IMR-90 (cell line): ENCODE results near the gene SESN1.

Source experiments
- BHLHE40 ChIP-seq: fragments of 150-350 bp; IDR thresholded peaks from 2 replicates; pipeline ENCODE4 v1.6.1; 2016; ENCODE audit warnings: mild to moderate bottlenecking, low read depth, low read length
- CEBPB ChIP-seq: IDR thresholded peaks from 2 replicates; pipeline ENCODE4 v1.6.1; 2012; ENCODE audit warnings: low read depth, low read length, improper control_type of control experiment
- MAZ ChIP-seq: IDR thresholded peaks from 2 replicates; pipeline ENCODE4 v1.6.1; 2012; ENCODE audit warnings: low read depth, mild to moderate bottlenecking, low read length, improper control_type of control experiment, moderate library complexity, borderline replicate concordance
- NFE2L2 ChIP-seq: fragments of 150-350 bp; IDR thresholded peaks from 2 replicates; pipeline ENCODE4 v1.6.1; 2016; ENCODE audit warnings: low read depth, mild to moderate bottlenecking, low read length
- POLR2A ChIP-seq: IDR thresholded peaks from 2 replicates; pipeline ENCODE4 v1.6.1; 2012; ENCODE audit warnings: mild to moderate bottlenecking, low read depth, low read length
- RAD21 ChIP-seq: IDR thresholded peaks from 2 replicates; pipeline ENCODE4 v1.6.1; 2012; ENCODE audit warnings: low read length, improper control_type of control experiment
- SMC3 ChIP-seq: fragments of 150-350 bp; IDR thresholded peaks from 2 replicates; pipeline ENCODE4 v1.6.1; 2016; ENCODE audit warnings: low read depth, mild to moderate bottlenecking, antibody characterized with exemption, low read length, moderate library complexity
- USF2 ChIP-seq: fragments of 150-350 bp; IDR thresholded peaks from 2 replicates; pipeline ENCODE4 v1.6.1; 2017; ENCODE audit warnings: mild to moderate bottlenecking, antibody characterized with exemption, low read length, low read depth
- TF ChIP-seq, protein P1 (sequence below): conservative IDR thresholded peaks from 2 replicates; pipeline ENCODE4 v1.5.1; 2012; ENCODE audit warnings: mild to moderate bottlenecking, low read depth, low read length, improper control_type of control experiment

- no peak for TF ChIP-seq RAD21
- TF ChIP-seq POLR2A: no peak
- TF ChIP-seq, protein P1, sequence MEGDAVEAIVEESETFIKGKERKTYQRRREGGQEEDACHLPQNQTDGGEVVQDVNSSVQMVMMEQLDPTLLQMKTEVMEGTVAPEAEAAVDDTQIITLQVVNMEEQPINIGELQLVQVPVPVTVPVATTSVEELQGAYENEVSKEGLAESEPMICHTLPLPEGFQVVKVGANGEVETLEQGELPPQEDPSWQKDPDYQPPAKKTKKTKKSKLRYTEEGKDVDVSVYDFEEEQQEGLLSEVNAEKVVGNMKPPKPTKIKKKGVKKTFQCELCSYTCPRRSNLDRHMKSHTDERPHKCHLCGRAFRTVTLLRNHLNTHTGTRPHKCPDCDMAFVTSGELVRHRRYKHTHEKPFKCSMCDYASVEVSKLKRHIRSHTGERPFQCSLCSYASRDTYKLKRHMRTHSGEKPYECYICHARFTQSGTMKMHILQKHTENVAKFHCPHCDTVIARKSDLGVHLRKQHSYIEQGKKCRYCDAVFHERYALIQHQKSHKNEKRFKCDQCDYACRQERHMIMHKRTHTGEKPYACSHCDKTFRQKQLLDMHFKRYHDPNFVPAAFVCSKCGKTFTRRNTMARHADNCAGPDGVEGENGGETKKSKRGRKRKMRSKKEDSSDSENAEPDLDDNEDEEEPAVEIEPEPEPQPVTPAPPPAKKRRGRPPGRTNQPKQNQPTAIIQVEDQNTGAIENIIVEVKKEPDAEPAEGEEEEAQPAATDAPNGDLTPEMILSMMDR: no peak
- no peak for TF ChIP-seq NFE2L2
- TF ChIP-seq MAZ: no peak
- no peak for TF ChIP-seq USF2
- TF ChIP-seq BHLHE40: no peak
- TF ChIP-seq SMC3: no peak
- TF ChIP-seq CEBPB: no peak
These were observed 1.1 kb upstream of the SESN1 start for GRCh38 chr6:109095835-109096084.
